NCI-H1436 (cell line): ENCODE measurements around the gene COX18.

Experiments
- DNase-seq: peaks from one replicate; lab custom pipeline; 2025; lab: John Stamatoyannopoulos, UW

Gene COX18

DNA sequence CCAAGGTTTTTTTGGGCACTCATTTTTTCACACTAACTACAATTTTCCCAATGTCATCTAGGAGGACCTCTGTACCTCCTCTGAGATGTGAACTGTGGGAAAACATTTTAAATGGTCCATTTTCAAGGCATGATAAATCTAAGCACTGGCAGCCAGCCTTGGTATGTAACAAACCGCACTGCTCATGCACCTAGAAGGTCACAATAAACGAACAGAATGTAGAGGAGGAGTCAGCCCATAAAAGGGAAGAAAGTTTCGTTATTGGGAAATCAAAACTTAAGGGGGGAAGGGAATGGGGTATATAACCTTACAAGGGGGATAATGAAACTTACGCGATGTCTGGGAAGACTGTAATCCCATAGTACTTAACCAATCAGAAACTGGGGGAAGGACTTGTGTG, 16.4 kb downstream of the COX18 start:
- no peak for DNase-seq

DNA sequence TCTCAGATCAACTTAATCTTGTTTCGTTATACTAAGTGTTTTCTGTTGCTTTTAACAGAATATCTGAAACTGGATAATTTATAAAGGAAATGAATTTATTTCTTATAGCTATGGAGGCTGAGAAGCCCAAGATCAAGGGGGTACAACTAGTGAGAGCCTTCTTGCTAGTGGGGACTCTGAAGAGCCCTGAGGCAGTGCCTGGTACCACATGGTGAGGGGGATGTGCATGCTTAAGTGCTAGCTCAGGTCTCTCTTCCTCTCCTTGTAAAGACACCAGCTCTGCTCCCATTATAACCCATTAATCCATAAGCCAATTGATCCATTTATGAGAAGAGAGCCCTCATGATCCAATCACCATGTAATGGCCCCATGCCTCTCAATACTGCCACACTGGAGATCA, 17.9 kb downstream of the COX18 start:
- DNase-seq: no peak

DNA sequence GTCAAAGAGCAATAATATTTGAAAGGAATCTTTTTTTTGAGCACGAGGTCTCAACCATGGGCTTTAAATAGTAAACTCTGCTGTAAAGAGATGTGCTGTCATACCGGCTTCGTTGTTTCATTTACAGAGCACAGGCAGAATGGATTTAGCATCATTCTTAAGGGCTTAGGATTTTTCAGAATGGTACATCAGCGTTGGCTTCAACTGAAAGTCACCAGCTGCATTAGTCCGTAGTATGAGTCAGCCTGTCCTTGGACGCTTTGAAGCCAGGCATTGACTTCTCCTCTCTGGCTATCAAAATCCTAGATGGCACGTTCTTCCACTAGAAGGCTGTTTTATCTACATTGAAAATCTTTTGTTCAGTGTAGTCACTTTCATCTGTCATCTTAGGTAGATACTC, 23.6 kb downstream of the COX18 start:
- no peak for DNase-seq

DNA sequence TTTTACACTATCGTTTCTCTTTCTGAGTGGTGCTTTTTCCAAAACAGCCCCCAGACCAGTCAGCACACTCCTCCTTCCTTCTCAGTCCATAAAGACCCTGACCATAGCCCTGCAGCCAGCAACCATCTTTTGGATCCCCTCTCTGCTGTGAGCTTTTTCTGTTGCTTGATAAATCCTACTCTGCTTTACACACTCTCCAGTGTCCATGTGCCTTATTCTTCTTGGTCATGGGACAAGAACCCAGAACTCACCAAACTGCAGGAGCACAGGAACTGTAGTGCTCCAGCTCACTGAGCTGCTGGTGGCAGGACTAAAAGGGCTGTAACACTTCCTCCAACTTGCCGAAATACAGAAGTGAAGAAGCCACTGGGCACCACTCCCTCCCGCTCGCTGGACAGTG, 32.5 kb downstream of the COX18 start:
- no peak for DNase-seq

DNA sequence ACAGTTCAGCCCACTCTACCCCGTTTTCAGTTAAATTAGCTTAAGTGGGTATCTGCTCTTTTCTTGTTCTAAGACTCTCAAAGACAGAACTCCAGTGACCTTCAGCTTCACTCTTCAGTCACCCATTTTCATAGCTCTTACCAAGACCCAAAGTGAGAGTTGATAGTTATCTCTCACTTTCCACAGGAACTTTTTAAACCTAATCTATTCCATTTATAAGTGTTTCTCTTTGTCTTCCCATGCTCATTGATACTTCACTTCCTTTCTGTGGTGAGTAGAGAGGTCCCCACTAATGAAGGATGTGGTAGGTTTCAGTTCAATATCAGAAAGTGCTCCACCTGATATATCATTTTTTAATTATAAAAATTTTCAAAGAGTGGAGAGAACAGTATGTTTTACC, 33.4 kb downstream of the COX18 start:
- DNase-seq: no peak

DNA sequence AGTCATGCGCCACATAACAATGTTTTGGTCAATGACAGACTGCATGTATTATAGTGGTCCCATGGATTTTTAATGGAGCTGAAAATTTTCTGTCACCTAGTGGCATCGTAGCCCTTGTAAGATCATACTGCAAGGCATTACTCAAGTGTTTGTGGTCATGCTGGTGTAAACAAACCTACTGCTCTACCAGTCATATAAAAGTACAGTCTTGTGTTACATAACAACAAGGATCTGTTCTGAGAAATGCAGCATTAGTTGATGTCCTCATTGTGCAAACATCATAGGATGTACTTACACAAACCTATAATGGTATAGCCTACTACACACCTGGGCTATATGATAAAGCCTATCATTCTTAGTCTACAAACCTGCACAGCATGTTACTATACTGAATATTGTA, 34.6 kb downstream of the COX18 start:
- DNase-seq: no peak

DNA sequence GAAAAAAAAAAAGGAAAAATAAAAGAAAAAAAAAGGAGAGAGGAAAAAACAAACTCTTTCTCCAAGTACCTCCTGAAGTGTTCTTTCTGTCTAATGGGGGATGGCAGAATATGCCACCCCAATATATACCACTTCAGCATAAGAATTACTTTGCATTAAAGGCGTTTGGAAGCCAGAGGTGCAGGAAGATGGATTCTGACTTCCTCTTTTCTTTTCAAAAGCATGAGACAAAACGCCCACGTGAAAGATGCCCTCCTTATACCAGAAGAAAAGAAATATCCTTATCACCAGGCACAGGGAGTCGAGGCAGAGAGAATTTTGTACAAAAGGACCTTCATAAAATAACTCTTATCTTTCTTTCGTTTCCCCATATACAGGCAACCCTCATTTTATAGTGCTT, 40.9 kb downstream of the COX18 start:
- no peak for DNase-seq

DNA sequence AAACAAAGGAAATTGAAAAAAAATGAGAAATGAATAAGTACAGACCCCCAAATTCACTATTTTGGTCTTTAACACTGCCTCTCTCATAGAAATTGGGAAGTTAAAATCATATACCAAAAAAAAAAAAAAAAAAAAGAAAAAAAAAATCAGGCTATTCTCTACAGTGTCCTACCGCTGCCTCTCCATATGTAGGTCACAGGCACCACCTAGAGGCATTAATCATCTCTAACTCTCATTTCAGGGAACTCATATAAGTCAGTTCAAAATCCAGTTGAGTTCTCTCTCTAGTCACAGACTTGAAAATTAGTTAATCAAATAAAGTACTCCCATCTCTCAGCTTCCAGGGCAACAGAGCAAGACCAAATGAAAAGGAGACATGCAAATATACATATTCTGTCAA, 47.9 kb downstream of the COX18 start:
- DNase-seq: no peak

DNA sequence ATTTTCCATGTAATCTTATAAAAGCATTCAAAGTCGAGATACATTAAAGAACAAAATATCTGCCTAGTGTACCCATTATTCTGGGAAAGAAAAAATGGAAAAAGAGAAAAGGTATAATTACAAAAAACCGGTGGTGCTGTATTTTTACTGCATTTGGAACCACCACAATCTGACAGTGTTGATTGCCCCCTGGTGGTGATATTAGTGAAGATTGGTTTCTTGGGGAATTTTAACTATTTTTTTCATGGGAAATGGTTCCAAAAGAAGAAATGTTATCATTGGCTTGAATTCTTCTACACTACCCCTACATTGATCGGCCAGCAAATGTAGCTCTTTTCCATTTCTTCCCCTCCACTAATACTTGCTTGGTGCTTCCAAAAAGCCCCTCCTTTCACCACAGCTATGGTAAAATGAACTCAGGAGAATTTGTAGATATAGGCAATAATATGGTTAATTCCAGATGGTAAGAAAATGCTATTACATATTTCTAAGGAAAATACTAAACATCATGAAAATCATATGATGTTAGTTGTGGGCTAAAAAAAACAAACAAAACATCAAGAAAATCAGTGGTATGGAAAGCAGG, 50.0 kb downstream of the COX18 start:
- peak; percentile 21 for DNase-seq

DNA sequence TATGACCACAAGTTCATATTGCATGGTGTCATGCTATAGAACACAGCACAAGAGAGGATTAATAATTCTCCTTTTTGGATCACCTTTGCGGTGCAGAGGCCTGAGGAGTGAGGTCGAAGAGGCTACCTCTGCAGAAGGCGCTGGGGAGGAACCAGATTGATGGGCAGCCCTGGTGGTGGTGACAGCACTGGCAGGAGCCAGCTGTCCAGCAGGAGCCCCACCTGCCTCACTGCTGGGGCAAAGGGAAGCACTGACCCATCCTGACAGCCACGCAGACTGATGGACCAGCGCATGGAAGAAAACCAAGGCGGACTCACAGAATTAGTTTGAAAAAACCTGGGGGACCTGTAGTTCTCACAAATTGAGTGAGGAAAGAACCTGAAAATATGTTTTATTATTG, 50.9 kb downstream of the COX18 start:
- DNase-seq: no peak

DNA sequence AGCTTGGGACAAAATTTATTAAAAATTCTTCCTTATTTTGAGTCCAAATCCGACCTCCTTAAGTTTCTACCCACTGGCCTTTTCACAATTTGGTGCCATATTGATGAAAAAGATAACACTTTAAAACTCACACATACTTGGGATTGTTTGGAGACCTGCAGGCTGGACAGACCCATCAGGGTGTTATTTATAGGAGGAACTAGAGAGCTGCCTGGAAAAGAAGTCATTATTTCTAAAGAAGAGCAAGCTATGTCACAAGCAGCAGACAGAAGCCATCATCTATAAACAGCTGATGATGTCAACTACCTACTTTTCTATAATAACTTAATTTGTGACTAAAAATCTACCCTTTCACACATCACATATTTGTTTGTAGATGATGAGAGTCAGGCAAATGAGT, 56.2 kb downstream of the COX18 start:
- DNase-seq: no peak

DNA sequence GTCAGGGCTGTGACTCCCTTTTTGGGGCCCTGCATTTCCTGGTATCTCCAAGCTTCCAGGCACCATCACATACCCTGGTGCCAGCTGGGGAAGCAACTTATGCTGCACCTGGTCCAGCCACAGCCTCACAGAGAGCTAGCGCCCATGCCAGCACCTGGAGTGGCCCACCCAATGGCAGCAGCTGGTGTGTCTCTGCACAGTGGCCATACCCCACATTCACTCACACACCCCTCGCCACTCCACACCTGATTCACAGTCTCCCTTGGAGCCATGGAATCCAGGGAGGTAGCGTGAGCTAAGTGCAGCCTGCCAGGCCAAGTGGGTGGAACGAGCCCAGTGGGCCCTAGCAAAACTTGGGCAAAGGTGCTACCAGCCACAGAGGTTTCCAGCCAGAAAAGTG, 56.8 kb downstream of the COX18 start:
- DNase-seq: no peak

DNA sequence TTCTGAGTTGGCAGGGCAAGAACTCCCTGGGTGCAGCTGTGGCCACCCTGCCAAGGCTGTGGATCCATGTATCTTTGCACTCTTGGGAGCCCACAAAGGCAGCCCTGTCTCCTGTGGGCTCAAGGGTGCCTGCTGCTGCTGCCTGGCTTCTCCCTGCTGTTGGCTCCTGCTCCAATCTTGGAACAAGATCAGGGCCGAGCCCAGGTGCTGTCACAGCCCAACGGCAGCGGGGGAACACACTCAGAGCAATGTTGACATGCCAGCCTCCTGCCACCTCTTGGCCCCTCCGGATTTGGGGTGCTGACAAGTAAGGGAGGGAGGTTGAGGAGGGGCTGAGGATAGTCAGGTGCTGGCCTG, 57.9 kb downstream of the COX18 start:
- no peak for DNase-seq

DNA sequence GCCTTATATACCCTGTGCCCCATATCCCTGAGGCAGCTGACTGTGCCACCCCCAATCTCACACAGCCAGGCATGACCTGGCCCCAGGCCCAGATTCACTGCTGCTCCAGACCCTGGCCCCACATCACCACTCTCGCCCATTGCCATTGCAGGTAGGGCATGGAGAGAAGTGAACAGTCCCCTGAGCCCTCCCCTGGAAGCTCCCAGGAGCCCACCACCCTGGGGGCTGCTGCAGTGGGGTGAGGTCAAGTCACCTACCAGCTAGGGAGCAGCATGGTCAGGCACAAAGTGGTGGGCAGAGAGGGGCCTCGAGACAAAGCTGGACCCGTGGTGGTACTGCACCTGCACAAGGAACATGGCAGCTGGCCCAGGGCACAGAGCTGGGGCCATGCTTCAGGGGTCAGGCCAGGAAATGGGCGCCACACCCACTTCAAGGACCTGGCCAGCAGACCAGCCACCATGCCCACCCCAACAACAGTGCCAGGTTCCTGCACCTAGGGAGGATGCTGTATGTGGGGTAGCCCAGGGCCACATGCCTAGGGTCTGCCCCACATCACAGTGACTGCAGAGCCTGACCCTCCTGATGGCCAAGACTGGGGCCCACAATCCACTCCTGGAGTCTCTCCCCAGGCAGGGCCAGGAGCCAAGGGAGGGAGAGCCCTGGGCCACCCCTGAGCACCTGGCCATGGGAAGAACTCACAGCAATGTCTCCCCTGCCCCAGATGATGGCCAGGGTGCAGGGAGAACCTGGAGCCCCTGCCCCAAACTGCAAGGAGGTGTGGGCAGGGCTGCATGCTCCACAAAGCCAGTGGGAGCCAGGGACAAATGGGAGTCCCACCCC, 58.5 kb downstream of the COX18 start:
- DNase-seq: no peak

DNA sequence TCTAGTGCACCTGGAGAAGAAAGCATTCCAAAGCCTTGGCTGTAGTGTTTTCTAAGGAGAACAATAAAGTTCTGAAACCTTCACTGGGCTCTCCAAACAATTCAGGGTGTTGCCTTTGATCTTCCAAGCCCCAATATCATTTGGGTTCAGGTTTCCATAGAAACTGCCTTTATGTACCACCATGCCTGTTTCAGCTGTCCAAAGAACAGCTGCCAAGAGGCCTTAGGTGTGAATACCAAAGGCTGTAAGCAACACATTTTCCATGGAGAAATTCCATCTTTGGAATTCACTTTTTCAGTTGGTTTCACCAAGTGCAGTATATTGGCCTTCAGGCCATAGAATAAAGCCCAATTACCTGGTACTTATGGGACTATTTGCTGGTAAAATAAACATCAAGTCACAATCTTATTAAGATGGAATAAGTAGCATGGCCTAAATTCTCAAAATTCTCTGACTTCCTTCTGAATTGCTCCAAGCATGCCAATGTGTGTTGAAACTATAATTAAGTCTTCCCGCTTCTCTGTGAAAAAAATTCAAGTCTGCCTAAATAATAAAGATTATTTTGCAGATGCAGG, 61.9 kb downstream of the COX18 start:
- DNase-seq: no peak

DNA sequence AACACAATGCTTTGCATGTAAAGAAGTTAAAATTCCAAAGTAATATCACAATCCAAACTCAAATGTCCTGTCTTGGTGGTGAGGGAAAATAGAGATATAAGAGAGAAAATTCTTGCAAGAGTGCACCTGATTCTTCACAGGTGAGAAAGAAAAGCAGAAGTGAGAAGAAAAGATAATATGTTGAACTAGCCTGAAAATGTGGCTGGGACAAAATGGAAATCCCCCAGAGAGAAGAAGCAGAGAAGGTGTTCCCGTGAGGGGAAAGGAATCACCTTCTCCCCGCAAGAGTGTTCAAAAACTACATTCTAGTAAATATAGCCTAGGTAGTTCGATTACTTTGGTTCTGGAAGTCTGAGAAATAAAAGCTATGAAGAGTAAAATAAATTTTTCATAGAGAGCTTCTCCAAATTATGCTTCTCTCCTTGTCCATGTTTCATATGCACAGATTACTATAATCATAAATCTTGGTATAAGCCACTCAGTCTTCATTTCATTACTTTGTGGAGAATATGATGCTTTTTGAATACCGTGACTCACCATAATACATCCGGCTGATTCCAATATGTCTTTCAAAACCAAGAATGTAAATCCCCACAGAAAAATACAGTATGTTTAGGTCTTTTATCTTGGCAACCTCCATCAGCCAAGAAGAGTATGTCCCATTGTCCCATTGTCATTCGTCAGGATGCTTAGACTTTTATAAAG, 63.1 kb downstream of the COX18 start:
- DNase-seq: no peak

DNA sequence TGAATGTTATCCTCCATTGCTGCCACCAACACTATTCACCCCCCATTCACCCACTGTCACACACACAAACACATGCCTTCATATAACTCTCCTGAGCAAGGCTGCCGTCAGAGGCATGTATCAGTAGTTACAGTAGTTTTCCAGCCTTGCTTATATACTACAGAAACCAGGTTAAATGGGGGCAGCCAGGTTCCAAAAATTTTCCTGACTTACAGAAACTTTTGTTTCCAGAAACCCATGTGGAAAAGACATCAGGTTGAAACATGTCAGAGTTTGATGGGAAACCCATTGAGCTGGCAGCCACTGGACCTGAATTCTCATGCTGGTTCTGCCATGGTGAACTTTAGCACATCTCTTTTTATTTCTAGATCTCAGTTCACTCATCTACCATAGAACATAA, 64.0 kb downstream of the COX18 start:
- DNase-seq: no peak
